ENCODE measurements around the gene OR4Q2.

Gene OR4Q2

GRCh38 chr14:20019257-20019865 lies 17.4 kb downstream of the OR4Q2 start, which contains the start of gene OR4K14:
OR4K14 (minus strand) TSS chr14:20019307; CDS start chr14:20015193, 4,114 bp downstream.
- TF ChIP-seq CTCF (IDR thresholded peaks at IDR 0.05; ENCODE audit: insufficient read depth, missing control alignments), result no peak
- DNase-seq (ENCODE audit: insufficient read length, low spot score), result no peak
- FAIRE-seq, result no peak

- DNase-seq (ENCODE audit: insufficient read length, low spot score), result no peak
- no peak for TF ChIP-seq CTCF (IDR thresholded peaks at IDR 0.05; ENCODE audit: insufficient read depth, missing control alignments)
- no peak for FAIRE-seq
These were observed 29.1 kb downstream of the OR4Q2 start for GRCh38 chr14:20031058-20031457.

DNA sequence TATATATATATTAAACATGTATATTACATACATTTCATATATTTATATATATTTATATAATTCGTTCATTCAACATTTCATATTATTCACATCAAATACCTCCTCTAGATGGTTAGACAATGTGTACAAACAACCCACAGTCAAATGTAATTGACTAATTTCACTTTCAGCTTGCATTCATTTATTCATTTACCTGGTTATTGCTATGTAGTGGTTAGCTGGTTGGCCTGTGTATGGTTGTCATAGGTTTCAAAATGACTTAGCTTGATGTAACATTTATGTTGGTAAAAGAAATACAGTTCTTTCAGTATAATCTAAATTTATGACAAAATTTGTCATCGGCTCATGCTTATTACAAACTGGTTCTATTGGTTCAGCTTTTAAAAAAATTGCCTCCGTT lies 33.5 kb downstream of the OR4Q2 start:
- TF ChIP-seq CTCF (IDR thresholded peaks at IDR 0.05; ENCODE audit: insufficient read depth, missing control alignments), result no peak
- no peak for FAIRE-seq
- DNase-seq (ENCODE audit: insufficient read length, low spot score), result no peak

GRCh38 chr14:20035938-20036337 lies 34.0 kb downstream of the OR4Q2 start, which contains the start of gene OR4K13:
OR4K13 (minus strand) TSS chr14:20036038; CDS start chr14:20034758, 1,280 bp downstream.
- no peak for TF ChIP-seq CTCF (IDR thresholded peaks at IDR 0.05; ENCODE audit: insufficient read depth, missing control alignments)
- DNase-seq (ENCODE audit: insufficient read length, low spot score), result no peak
- FAIRE-seq, result no peak

- DNase-seq (ENCODE audit: insufficient read length, low spot score) (no peak), FAIRE-seq (no peak)
- no peak for TF ChIP-seq CTCF (IDR thresholded peaks at IDR 0.05; ENCODE audit: insufficient read depth, missing control alignments)
These were observed 42.3 kb downstream of the OR4Q2 start for GRCh38 chr14:20044243-20044642.

- no peak for TF ChIP-seq CTCF (IDR thresholded peaks at IDR 0.05; ENCODE audit: insufficient read depth, missing control alignments)
- FAIRE-seq (no peak), DNase-seq (ENCODE audit: insufficient read length, low spot score) (no peak)
These were observed 46.2 kb downstream of the OR4Q2 start for GRCh38 chr14:20048202-20048601.
